Coronary artery (tissue), 2 donors: ENCODE data around the gene CEP104.
"Not testable (repeated sequence)": the region's sequence is repeated elsewhere in the genome, so short reads cannot be mapped to it uniquely, and the experiment has no call there.

Experiments
- DNase-seq: peaks from one replicate; pipeline ENCODE4 v3.0.0-alpha.2; 2017; ENCODE audit warnings: low spot score
- H3K27ac ChIP-seq, 2 donors: fragments of 200-600 bp; sonication (generic); one replicate each; pipeline ENCODE4 v1.5.1; 2016 to 2019
- H3K4me3 ChIP-seq: fragments of 200-600 bp; sonication (generic); 2 replicates; pipeline ENCODE4 v1.5.1; 2016; ENCODE audit warnings: mild to moderate bottlenecking, moderate library complexity
- CTCF ChIP-seq: fragments of 200-600 bp; sonication (generic); IDR thresholded peaks from one replicate; pipeline ENCODE4 v1.5.1; 2019; ENCODE audit warnings: antibody characterized with exemption

Gene CEP104

GRCh38 chr1:3814771-3815561 lies 42.0 kb downstream of the CEP104 start:
- DNase-seq, result no peak
- H3K4me3 ChIP-seq, result no peak overlapping the region
- TF ChIP-seq CTCF, result no peak
- H3K27ac ChIP-seq, result no peak overlapping the region

GRCh38 chr1:3814065-3814464 lies 42.9 kb downstream of the CEP104 start:
- no peak for TF ChIP-seq CTCF
- DNase-seq, result no peak
- Histone ChIP-seq H3K27ac (no peak overlapping the region), H3K4me3 (no peak overlapping the region)

GRCh38 chr1:3811595-3811911 lies 45.5 kb downstream of the CEP104 start:
- no peak for DNase-seq

GRCh38 chr1:3810149-3810761 lies 46.8 kb downstream of the CEP104 start:
- DNase-seq, H3K4me3 ChIP-seq, H3K27ac ChIP-seq: not testable (repeated sequence)

More at GRCh38 chr1:3811595-3811911, 45.5 kb downstream of the CEP104 start:
- no peak overlapping the region for H3K4me3 ChIP-seq
- TF ChIP-seq CTCF, result no peak
- no peak overlapping the region for H3K27ac ChIP-seq

- TF ChIP-seq CTCF, result no peak
- DNase-seq, result no peak
- Histone ChIP-seq H3K4me3 (no peak overlapping the region), H3K27ac (no peak overlapping the region)
Observed at GRCh38 chr1:3809680-3810079, 47.3 kb downstream of the CEP104 start.

DNA sequence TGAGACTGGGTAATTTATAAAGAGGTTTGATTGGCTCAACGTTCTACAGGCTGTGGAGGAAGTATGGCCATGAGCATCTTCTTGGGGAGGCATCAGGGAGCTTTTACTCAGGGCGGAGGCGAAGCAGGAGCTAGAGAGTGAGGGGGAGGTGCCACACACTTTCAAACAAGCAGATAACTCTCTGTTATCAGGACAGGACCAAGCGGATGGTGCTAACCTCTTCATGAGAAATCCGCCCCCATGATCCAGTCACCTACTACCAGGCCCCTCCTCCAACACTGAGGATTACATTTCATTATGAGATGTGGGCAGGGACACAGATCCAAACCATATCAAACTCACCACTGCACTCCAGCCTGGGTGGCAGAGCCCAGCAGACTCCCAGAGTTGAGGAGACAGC lies 49.2 kb downstream of the CEP104 start:
- Histone ChIP-seq H3K27ac (no peak overlapping the region), H3K4me3 (no peak overlapping the region)
- no peak for TF ChIP-seq CTCF
- no peak for DNase-seq

DNA sequence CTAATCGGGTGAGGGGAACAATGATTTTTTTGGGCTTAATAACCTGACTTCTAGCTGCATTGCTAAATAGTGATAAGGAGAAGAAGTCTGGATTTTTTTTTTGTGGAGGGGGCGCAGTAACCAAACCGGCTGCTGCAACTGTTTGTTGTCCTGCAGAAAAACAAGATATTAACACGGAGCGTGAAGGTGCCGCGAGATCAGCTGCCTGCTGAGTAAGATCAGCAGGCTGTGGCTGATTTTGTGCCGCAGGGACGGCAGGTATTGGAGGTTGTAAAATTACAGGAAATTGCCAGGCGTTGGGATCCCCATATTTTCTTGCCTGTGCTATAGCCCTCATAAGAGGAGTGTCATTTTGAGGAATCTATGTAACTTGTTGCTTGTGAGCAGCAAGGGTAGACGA lies 52.0 kb downstream of the CEP104 start:
- no peak for TF ChIP-seq CTCF
- no peak for DNase-seq
- no peak overlapping the region for H3K4me3 ChIP-seq
- H3K27ac ChIP-seq, result no peak overlapping the region

DNA sequence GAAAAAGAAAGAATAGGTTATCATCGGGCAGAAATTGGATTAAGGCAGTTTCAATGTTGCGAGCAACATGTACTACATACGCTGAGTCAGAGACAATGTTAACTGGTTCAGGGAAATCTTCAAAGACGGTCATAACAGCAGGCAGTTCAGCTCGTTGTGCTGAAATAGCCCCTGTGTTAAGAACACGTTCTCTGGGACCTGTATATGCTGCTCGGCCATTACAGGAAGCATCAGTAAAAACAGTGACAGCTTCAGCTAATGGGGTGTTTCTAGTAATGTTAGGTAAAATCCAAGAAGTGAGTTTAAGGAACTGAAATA lies 52.4 kb downstream of the CEP104 start:
- not testable (repeated sequence) for H3K4me3 ChIP-seq, DNase-seq, H3K27ac ChIP-seq
